Occipital lobe (tissue), 2 donors: ENCODE measurements around the gene SUCLA2. TPM values are rescaled to one million over a fixed set of nuclear protein-coding genes. Genes with fewer than 3 reads are reported as not detected.
"Not testable (repeated sequence)": the region's sequence is repeated elsewhere in the genome, so short reads cannot be mapped to it uniquely, and the experiment has no call there.

Experiments used
- DNase-seq: peaks from one replicate; lab custom pipeline; 2025; lab: John Stamatoyannopoulos, UW
- total RNA-seq: library from RNA; depleted of rRNA; stranded (reverse); fragments of >200 nt; gene quantifications from one replicate; pipeline ENCODE4 v1.2.3, GENCODE V29; 2014

Gene SUCLA2
- total RNA-seq, 1 donor from 2014 or later = 63.3 TPM

- no peak for DNase-seq
Measured at GRCh38 chr13:47991859-47992258, 9.2 kb downstream of the SUCLA2 start.

- no peak for DNase-seq
Measured at GRCh38 chr13:47990920-47991466, 10.1 kb downstream of the SUCLA2 start.

- DNase-seq = no peak
Measured at GRCh38 chr13:47990427-47990826, 10.6 kb downstream of the SUCLA2 start.

- DNase-seq = no peak
Measured at GRCh38 chr13:47983070-47983469, 18.0 kb downstream of the SUCLA2 start.

- DNase-seq = no peak
Measured at GRCh38 chr13:47976325-47976724, 24.7 kb downstream of the SUCLA2 start.

- DNase-seq = no peak
Measured at GRCh38 chr13:47964863-47965262, 36.2 kb downstream of the SUCLA2 start.

- DNase-seq = no peak
Measured at GRCh38 chr13:47962237-47962636, 38.8 kb downstream of the SUCLA2 start.

- no peak for DNase-seq
Measured at GRCh38 chr13:47959468-47960247, 41.4 kb downstream of the SUCLA2 start.

GRCh38 chr13:47957073-47957472 lies 44.0 kb downstream of the SUCLA2 start:
- DNase-seq = no peak

- DNase-seq = no peak
Measured at GRCh38 chr13:47955836-47956235, 45.2 kb downstream of the SUCLA2 start.

GRCh38 chr13:47949799-47950198 lies 51.3 kb downstream of the SUCLA2 start:
- DNase-seq = no peak

- DNase-seq = no peak
Measured at GRCh38 chr13:47945738-47946137, 55.3 kb downstream of the SUCLA2 start.

GRCh38 chr13:47945146-47945545 lies 55.9 kb downstream of the SUCLA2 start:
- not testable (repeated sequence) for DNase-seq

- no peak for DNase-seq
Measured at GRCh38 chr13:47934371-47934770, 66.7 kb downstream of the SUCLA2 start.

- DNase-seq = no peak
Measured at GRCh38 chr13:47932950-47933923, 67.8 kb downstream of the SUCLA2 start.

GRCh38 chr13:47930649-47931165 lies 70.4 kb downstream of the SUCLA2 start:
- DNase-seq = no peak

- DNase-seq = no peak
Measured at GRCh38 chr13:47929156-47929555, 71.9 kb downstream of the SUCLA2 start.

GRCh38 chr13:47917022-47917574 lies 84.0 kb downstream of the SUCLA2 start:
- no peak for DNase-seq

GRCh38 chr13:47908197-47908902 lies 92.7 kb downstream of the SUCLA2 start:
- peak; percentile 44 for DNase-seq

GRCh38 chr13:47904891-47905290 lies 96.2 kb downstream of the SUCLA2 start:
- no peak for DNase-seq

GRCh38 chr13:47904241-47904640 lies 96.8 kb downstream of the SUCLA2 start:
- no peak for DNase-seq
